ENCODE data around the gene PTDSS2. TPM values are rescaled to one million over a fixed set of nuclear protein-coding genes. Genes with fewer than 3 reads are reported as not detected.
A peak's percentile ranks its signal among the peaks of the same experiment; 100 is the strongest.
"Not testable (repeated sequence)": the region's sequence is repeated elsewhere in the genome, so short reads cannot be mapped to it uniquely, and the experiment has no call there.

The PTDSS2 gene
- total RNA-seq, 3 donors from 2014 or later, result 25.7 to 30.9 (median 29.1) TPM

- H3K27me3 Mint-ChIP-seq (ENCODE audit: low read depth), result no peaks in the 10 kb centered on the region
- peak; percentile 88 to 89 for ATAC-seq
- H3K36me3 Mint-ChIP-seq (ENCODE audit: insufficient read depth), result peaks cover 5% of the 10 kb centered on the region
- no peaks in the 10 kb centered on the region for H3K9me3 Mint-ChIP-seq
- DNase-seq, result no peak
- no peak overlapping the region for H3K4me3 Mint-ChIP-seq
- H3K4me1 Mint-ChIP-seq (ENCODE audit: low read depth), result peaks cover 22% of the 10 kb centered on the region
Observed at GRCh38 chr11:456533-456932, 6.5 kb downstream of the PTDSS2 start.

GRCh38 chr11:457111-457760 is 7.2 kb downstream of the PTDSS2 start:
- H3K27me3 Mint-ChIP-seq (ENCODE audit: low read depth), result no peaks in the 10 kb centered on the region
- ATAC-seq (peak; percentile 11 to 31), DNase-seq (no peak)
- peaks cover 20% of the 10 kb centered on the region for H3K4me1 Mint-ChIP-seq (ENCODE audit: low read depth)
- H3K4me3 Mint-ChIP-seq, result peak overlapping the region; percentile 31
- H3K9me3 Mint-ChIP-seq, result no peaks in the 10 kb centered on the region
- peaks cover 5% of the 10 kb centered on the region for H3K36me3 Mint-ChIP-seq (ENCODE audit: insufficient read depth)

DNA sequence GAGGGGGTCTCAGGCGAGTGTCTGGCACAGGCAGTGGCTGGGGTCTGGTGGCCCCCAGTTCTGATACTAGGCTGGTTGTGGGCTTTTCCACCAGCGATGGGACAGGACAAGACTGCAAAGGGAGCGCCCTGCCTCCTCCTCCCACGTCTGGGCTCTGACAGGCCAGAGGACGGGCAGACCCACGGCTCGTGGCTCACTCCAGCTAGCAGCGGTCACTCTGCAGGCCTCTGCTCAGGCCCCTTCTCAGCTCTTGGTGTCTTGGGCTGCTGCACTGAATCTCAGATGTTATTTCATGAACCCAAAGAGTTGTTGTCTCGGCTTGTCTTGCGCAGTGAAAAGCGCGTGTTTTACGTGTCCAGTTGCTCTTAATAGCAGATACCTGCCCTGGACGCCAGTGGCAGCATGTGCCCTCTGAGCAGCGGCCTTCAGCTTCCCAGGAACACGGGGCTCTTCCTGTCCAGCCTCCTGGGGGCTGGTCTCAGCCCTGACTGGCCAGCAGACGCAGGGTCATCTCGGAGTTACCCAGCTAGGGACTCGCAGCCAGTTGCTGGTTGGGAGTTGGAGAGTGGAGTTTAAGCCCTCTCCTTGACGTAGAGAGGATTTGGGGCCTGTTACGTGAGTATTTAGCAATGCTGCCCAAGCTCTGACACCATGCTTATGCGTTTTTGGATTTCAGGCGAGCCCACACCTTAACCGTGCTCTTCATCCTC is 9.6 kb downstream of the PTDSS2 start:
- DNase-seq (no peak), ATAC-seq (no peak)
- H3K9me3 Mint-ChIP-seq, result no peaks in the 10 kb centered on the region
- H3K27me3 Mint-ChIP-seq (ENCODE audit: low read depth), result no peaks in the 10 kb centered on the region
- H3K4me3 Mint-ChIP-seq, result no peak overlapping the region
- peaks cover 20% of the 10 kb centered on the region for H3K4me1 Mint-ChIP-seq (ENCODE audit: low read depth)
- peaks cover 2% of the 10 kb centered on the region for H3K36me3 Mint-ChIP-seq (ENCODE audit: insufficient read depth)

DNA sequence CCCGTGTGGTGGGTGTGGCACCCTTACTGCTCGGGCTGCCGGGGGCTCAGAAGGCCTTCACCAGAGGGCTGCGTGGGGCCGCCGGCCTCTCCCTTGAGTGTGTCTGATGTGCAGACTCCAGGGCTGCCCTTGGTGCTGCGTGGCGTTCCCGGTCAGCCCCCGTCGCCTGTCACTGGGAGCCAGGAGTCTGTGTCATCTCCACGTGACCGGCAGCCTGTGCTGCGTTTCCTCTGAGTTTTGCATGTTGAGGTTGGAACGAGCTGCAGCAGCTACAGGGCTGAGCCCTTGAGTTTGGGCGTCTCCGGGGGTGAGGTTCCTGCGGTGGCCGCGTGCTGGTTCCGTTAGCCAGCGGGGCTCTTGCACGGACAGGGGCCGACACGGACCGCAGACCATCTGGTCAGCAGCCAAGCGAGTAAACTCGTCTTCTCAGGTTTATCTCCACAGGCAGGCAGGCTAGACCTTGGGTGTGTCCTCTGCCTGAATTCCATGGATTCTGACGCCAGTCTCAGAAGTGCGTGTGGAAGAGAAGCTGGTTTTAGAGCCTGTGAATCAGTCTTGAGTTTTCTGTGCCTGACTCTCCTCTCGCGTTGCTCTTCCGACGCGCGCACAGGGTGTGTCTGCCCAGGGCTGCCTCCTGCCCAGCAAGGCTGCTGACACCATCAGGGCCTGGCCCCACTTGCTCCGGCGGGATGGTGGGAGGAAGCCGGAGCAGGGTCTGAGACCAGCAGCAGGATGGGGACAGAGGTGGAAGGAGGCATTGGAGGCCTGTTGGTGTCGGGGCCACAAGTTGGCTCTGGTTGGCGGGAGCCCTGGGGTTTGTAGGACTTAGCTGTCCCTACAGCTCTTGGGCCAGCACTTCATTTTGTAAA is 10.5 kb downstream of the PTDSS2 start:
- Mint-ChIP-seq H3K27me3 (ENCODE audit: low read depth) (no peaks in the 10 kb centered on the region), H3K36me3 (ENCODE audit: insufficient read depth) (peaks cover 2% of the 10 kb centered on the region), H3K4me1 (ENCODE audit: low read depth) (peaks cover 20% of the 10 kb centered on the region), H3K4me3 (no peak overlapping the region), H3K9me3 (no peaks in the 10 kb centered on the region)
- DNase-seq (no peak), ATAC-seq (no peak)

- H3K4me1 Mint-ChIP-seq (ENCODE audit: low read depth), result peaks cover 13% of the 10 kb centered on the region
- no peak for ATAC-seq
- DNase-seq, result no peak
- H3K36me3 Mint-ChIP-seq (ENCODE audit: insufficient read depth), result peaks cover 2% of the 10 kb centered on the region
- H3K27me3 Mint-ChIP-seq (ENCODE audit: low read depth), result no peaks in the 10 kb centered on the region
- H3K4me3 Mint-ChIP-seq, result no peak overlapping the region
- H3K9me3 Mint-ChIP-seq, result no peaks in the 10 kb centered on the region
Observed at GRCh38 chr11:461626-462025, 11.5 kb downstream of the PTDSS2 start.

- no peaks in the 10 kb centered on the region for H3K9me3 Mint-ChIP-seq
- peaks cover 7% of the 10 kb centered on the region for H3K4me1 Mint-ChIP-seq (ENCODE audit: low read depth)
- DNase-seq (no peak), ATAC-seq (no peak)
- H3K36me3 Mint-ChIP-seq (ENCODE audit: insufficient read depth), result peaks cover 2% of the 10 kb centered on the region
- no peak overlapping the region for H3K4me3 Mint-ChIP-seq
- no peaks in the 10 kb centered on the region for H3K27me3 Mint-ChIP-seq (ENCODE audit: low read depth)
Observed at GRCh38 chr11:462107-462890, 12.2 kb downstream of the PTDSS2 start.

DNA sequence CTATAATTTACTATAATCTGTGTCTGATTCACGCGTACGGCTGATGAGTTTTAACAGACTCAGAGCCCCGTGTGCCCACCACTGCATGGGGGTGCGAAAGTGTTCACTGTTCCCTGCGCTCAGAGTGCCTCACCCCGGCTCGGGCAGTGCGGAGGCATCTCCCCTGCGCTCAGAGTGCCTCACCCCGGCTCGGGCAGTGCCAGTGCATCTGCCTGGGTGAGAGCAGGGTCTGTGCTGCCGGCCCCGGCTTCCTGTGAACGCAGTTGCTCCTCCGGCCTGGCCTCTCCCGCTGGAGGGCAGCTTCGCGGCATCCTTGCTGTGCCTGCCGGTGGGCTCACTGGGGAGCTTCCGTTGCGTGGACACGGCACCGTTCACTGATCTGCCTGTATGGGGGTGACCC is 14.2 kb downstream of the PTDSS2 start:
- Mint-ChIP-seq H3K36me3 (ENCODE audit: insufficient read depth) (peaks cover 2% of the 10 kb centered on the region), H3K9me3 (no peaks in the 10 kb centered on the region), H3K4me3 (no peak overlapping the region), H3K4me1 (ENCODE audit: low read depth) (no peaks in the 10 kb centered on the region), H3K27me3 (ENCODE audit: low read depth) (no peaks in the 10 kb centered on the region)
- no peak for DNase-seq
- no peak for ATAC-seq

GRCh38 chr11:465896-466530 is 15.9 kb downstream of the PTDSS2 start:
- Mint-ChIP-seq H3K27me3 (ENCODE audit: low read depth) (no peaks in the 10 kb centered on the region), H3K36me3 (ENCODE audit: insufficient read depth) (peaks cover 2% of the 10 kb centered on the region), H3K4me3 (no peak overlapping the region), H3K9me3 (no peaks in the 10 kb centered on the region), H3K4me1 (ENCODE audit: low read depth) (no peaks in the 10 kb centered on the region)
- DNase-seq, result no peak
- ATAC-seq, result no peak

GRCh38 chr11:468036-468435 is 18.0 kb downstream of the PTDSS2 start:
- ATAC-seq (no peak), DNase-seq (no peak)
- Mint-ChIP-seq H3K9me3 (no peaks in the 10 kb centered on the region), H3K4me1 (ENCODE audit: low read depth) (no peaks in the 10 kb centered on the region), H3K4me3 (no peak overlapping the region), H3K36me3 (ENCODE audit: insufficient read depth) (no peaks in the 10 kb centered on the region), H3K27me3 (ENCODE audit: low read depth) (no peaks in the 10 kb centered on the region)

- Mint-ChIP-seq H3K4me3 (no peak overlapping the region), H3K4me1 (ENCODE audit: low read depth) (no peaks in the 10 kb centered on the region), H3K36me3 (ENCODE audit: insufficient read depth) (no peaks in the 10 kb centered on the region), H3K27me3 (ENCODE audit: low read depth) (no peaks in the 10 kb centered on the region), H3K9me3 (no peaks in the 10 kb centered on the region)
- no peak for DNase-seq
- no peak for ATAC-seq
Observed at GRCh38 chr11:468493-468892, 18.4 kb downstream of the PTDSS2 start.

DNA sequence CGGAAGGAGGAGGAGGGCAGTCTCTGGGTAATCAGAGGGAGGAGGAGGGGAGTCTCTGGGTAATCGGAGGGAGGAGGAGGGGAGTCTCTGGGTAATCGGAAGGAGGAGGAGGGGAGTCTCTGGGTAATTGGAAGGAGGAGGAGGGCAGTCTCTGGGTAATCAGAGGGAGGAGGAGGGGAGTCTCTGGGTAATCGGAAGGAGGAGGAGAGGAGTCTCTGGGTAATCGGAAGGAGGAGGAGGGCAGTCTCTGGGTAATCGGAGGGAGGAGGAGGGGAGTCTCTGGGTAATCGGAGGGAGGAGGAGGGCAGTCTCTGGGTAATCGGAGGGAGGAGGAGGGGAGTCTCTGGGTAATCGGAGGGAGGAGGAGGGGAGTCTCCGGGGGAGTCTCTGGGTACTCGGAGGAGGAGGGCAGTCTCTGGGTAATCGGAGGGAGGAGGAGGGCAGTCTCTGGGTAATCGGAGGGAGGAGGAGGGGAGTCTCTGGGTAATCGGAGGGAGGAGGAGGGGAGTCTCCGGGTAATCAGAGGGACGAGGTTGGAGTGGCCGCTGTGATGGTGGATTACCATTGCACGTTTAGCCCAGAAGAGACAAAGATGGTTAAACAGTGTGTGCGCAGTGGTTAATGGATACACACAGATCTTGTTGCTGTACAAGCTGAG is 19.1 kb downstream of the PTDSS2 start:
- not testable (repeated sequence) for H3K27me3 Mint-ChIP-seq (ENCODE audit: low read depth); H3K4me3 Mint-ChIP-seq; ATAC-seq; DNase-seq; H3K36me3 Mint-ChIP-seq (ENCODE audit: insufficient read depth); H3K9me3 Mint-ChIP-seq; H3K4me1 Mint-ChIP-seq (ENCODE audit: low read depth)

- DNase-seq (no peak), ATAC-seq (no peak)
- no peaks in the 10 kb centered on the region for H3K4me1 Mint-ChIP-seq (ENCODE audit: low read depth)
- H3K27me3 Mint-ChIP-seq (ENCODE audit: low read depth), result no peaks in the 10 kb centered on the region
- H3K36me3 Mint-ChIP-seq (ENCODE audit: insufficient read depth), result no peaks in the 10 kb centered on the region
- no peak overlapping the region for H3K4me3 Mint-ChIP-seq
- no peaks in the 10 kb centered on the region for H3K9me3 Mint-ChIP-seq
Observed at GRCh38 chr11:469684-470560, 19.8 kb downstream of the PTDSS2 start.
